ENCODE measurements around the gene HNRNPUL1. TPM values are rescaled to one million over a fixed set of nuclear protein-coding genes. Genes with fewer than 3 reads are reported as not detected.

HNRNPUL1 gene
- total and polyA plus RNA-seq, 9 of the 15 experiments (the other 6 are each of a cell fraction or from before 2014, with no cell fraction given), result 7.3 to 211 (median 85.0) TPM

- TF ChIP-seq AFF1 (IDR thresholded peaks at IDR 0.05; ENCODE audit: low read depth in 1 of 2, partially characterized antibody in 2 of 2) (peak in 1 of 2 experiments; percentile 8), CREM (IDR thresholded peaks at IDR 0.05; ENCODE audit: low read depth) (peak; percentile 50; the same call in 1 of the 2 replicates), GATAD2A (IDR thresholded peaks at IDR 0.05) (0 out of 2 replicates have a peak, but pooled peaks have one; percentile 55), EGR1 (conservative IDR thresholded peaks at IDR 0.05) (peak; percentile 89), SMAD4 (CRISPR knock-in tag; conservative IDR thresholded peaks at IDR 0.05) (peak; percentile 48), THRB (CRISPR knock-in tag; conservative IDR thresholded peaks at IDR 0.05) (peak; percentile 92), FOXJ3 (CRISPR knock-in tag; IDR thresholded peaks at IDR 0.05) (no peak), LARP7 (IDR thresholded peaks at IDR 0.05) (peak; percentile 59; the same call in 1 of the 2 replicates), HDAC1 (IDR thresholded peaks at IDR 0.05) (peak in 1 of 2 experiments; percentile 87; a peak in 2 of 4 replicates), CTBP1 (IDR thresholded peaks at IDR 0.05; ENCODE audit: borderline replicate concordance) (peak; percentile 32; the same call in 1 of the 2 replicates), RERE (CRISPR knock-in tag; IDR thresholded peaks at IDR 0.05; ENCODE audit: borderline replicate concordance) (no peak), UBTF (IDR thresholded peaks at IDR 0.05; ENCODE audit: borderline replicate concordance in 1 of 2, low read depth in 2 of 2, low read length in 2 of 2) (0 out of 4 replicates have a peak, but pooled peaks of 1 of the 2 experiments have one; percentile 58), ATF1 (CRISPR knock-in tag; IDR thresholded peaks at IDR 0.05) (no peak), ATF1 (tag; IDR thresholded peaks at IDR 0.05) (no peak)
Observed at GRCh38 chr19:41324921-41325639, 60.9 kb downstream of the HNRNPUL1 start (continued).

Data from K562 (cell line).